K562 (cell line): ENCODE data around the gene STRN3. TPM values are rescaled to one million over a fixed set of nuclear protein-coding genes. Genes with fewer than 3 reads are reported as not detected.

Experiments used
- ARID1B ChIP-seq: fragments of 450-650 bp; IDR thresholded peaks from 2 replicates; pipeline ENCODE4 v1.6.1; 2016; ENCODE audit warnings: antibody characterized with exemption, mild to moderate bottlenecking, inconsistent platforms
- CBFB ChIP-seq: sonication (generic); formaldehyde crosslinking; IDR thresholded peaks from 2 replicates; pipeline ENCODE4 v1.4.0; 2020; ENCODE audit warnings: mild to moderate bottlenecking, missing genetic modification reagents
- CREM ChIP-seq: IDR thresholded peaks from 2 replicates; pipeline ENCODE4 v1.6.1; 2014; ENCODE audit warnings: antibody characterized with exemption, low read depth
- DIDO1 ChIP-seq: fragments of 450-650 bp; IDR thresholded peaks from 2 replicates; pipeline ENCODE4 v1.6.1; 2016; ENCODE audit warnings: low read depth, missing biosample characterization, missing genetic modification characterization
- E2F4 ChIP-seq: sonication (generic); formaldehyde crosslinking; IDR thresholded peaks from 2 replicates; pipeline ENCODE4 v1.8.0; 2022; ENCODE audit warnings: mild to moderate bottlenecking, low read depth, missing genetic modification reagents
- ESRRA ChIP-seq: fragments of 450-650 bp; IDR thresholded peaks from 2 replicates; pipeline ENCODE4 v1.6.1; 2014; ENCODE audit warnings: low read depth, mild to moderate bottlenecking, moderate library complexity, borderline replicate concordance
- ETV6 ChIP-seq, 3 experiments: fragments of 150-350 bp in 1 of 3; sonication (generic) in 1 of 3; formaldehyde crosslinking in 1 of 3; IDR thresholded peaks; 2 replicates each; pipeline versions ENCODE4 v1.6.1 to v1.8.0; 2014 to 2022; ENCODE audit warnings: borderline replicate concordance in 2 of 3, low read depth in 2 of 3, antibody characterized with exemption in 1 of 3, low read length in 1 of 3, mild to moderate bottlenecking in 1 of 3, missing genetic modification reagents in 1 of 3
- HES1 ChIP-seq: fragments of 450-650 bp; IDR thresholded peaks from 2 replicates; pipeline ENCODE4 v1.6.1; 2016; ENCODE audit warnings: low read depth, mild to moderate bottlenecking, moderate library complexity
- IRF1 ChIP-seq: sonication (generic); formaldehyde crosslinking; IDR thresholded peaks from 2 replicates; pipeline ENCODE4 v1.8.0; 2022; ENCODE audit warnings: missing genetic modification reagents, mild to moderate bottlenecking, borderline replicate concordance
- IRF9 ChIP-seq: fragments of 450-650 bp; IDR thresholded peaks from 2 replicates; pipeline ENCODE4 v1.6.1; 2016; ENCODE audit warnings: missing biosample characterization, missing genetic modification characterization
- KDM5B ChIP-seq: fragments of 200-600 bp; sonication (generic); IDR thresholded peaks from 2 replicates; pipeline ENCODE4 v1.6.1; 2012; ENCODE audit warnings: low read depth, mild to moderate bottlenecking, moderate library complexity, low read length, control low read depth, inconsistent platforms; ENCODE audit not compliant: insufficient replicate concordance
- NBN ChIP-seq: fragments of 450-650 bp; IDR thresholded peaks from 2 replicates; pipeline ENCODE4 v1.6.1; 2016; ENCODE audit warnings: low read depth, mild to moderate bottlenecking
- NCOA1 ChIP-seq: fragments of 450-650 bp; IDR thresholded peaks from 2 replicates; pipeline ENCODE4 v1.6.1; 2016; ENCODE audit warnings: low read depth
- NFYB ChIP-seq: IDR thresholded peaks from 2 replicates; pipeline ENCODE4 v1.6.1; 2011; ENCODE audit warnings: mild to moderate bottlenecking, moderate library complexity; ENCODE audit not compliant: insufficient read length; ENCODE audit errors: extremely low read depth
- PCBP2 ChIP-seq: fragments of 200-400 bp; formaldehyde crosslinking; IDR thresholded peaks from 2 replicates; pipeline ENCODE4 v1.6.1; 2018; ENCODE audit warnings: low read length, low read depth, mild to moderate bottlenecking, moderate library complexity; ENCODE audit not compliant: poor library complexity, severe bottlenecking
- TCF3 ChIP-seq: sonication (generic); formaldehyde crosslinking; IDR thresholded peaks from 2 replicates; pipeline ENCODE4 v1.4.0; 2020; ENCODE audit warnings: mild to moderate bottlenecking, missing genetic modification reagents
- THRA ChIP-seq: fragments of 450-650 bp; IDR thresholded peaks from 2 replicates; pipeline ENCODE4 v1.6.1; 2017; ENCODE audit warnings: mild to moderate bottlenecking, moderate library complexity
- ZNF12 ChIP-seq: sonication (generic); formaldehyde crosslinking; IDR thresholded peaks from 2 replicates; pipeline ENCODE4 v1.4.0; 2020; ENCODE audit warnings: mild to moderate bottlenecking, missing genetic modification reagents
- ZNF354B ChIP-seq: fragments of 250-450 bp; sonication (Bioruptor Pico); IDR thresholded peaks from 2 replicates; pipeline ENCODE4 v1.4.0; 2020
- ZNF449 ChIP-seq: fragments of 250-450 bp; sonication (Bioruptor Pico); IDR thresholded peaks from 2 replicates; pipeline ENCODE4 v1.8.0; 2022; ENCODE audit warnings: moderate library complexity, mild to moderate bottlenecking, inconsistent platforms
- ZNF764 ChIP-seq: fragments of 250-450 bp; sonication (Bioruptor Pico); IDR thresholded peaks from 2 replicates; pipeline ENCODE4 v1.4.0; 2020; ENCODE audit warnings: low read depth, mild to moderate bottlenecking, moderate library complexity
- ZSCAN29 ChIP-seq: fragments of 450-650 bp; IDR thresholded peaks from 2 replicates; pipeline ENCODE4 v1.6.1; 2017
- polyA plus RNA-seq, 8 experiments: library from polyadenylated mRNA; depleted of rRNA in 4 of 8; stranded (reverse) in 5 of 8; unstranded in 3 of 8; fragments of >200 nt; fragmentation: Nextera tagmentation in 2 of 8; fragmentation: Illumina TruSeq in 1 of 8; extraction: Ambion mirVana in 2 of 8; extraction: Trizol in 1 of 8; gene quantifications; 2 replicates each; pipeline versions ENCODE4 v1.2.1 to v1.2.3, GENCODE V29; 2011 to 2014; ENCODE audit warnings: inconsistent platforms in 1 of 8, missing spikeins in 1 of 8
- total RNA-seq, 7 experiments: library from RNA; depleted of rRNA in 6 of 7; stranded (reverse); fragments of >200 nt in 6 of 7; fragmentation: Illumina TruSeq in 2 of 7; extraction: Trizol in 2 of 7; gene quantifications; 2 replicates each; pipeline versions ENCODE4 v1.2.1 to v1.2.3, GENCODE V29; 2011 to 2021; ENCODE audit warnings: low replicate concordance in 1 of 7

STRN3 gene
- total and polyA plus RNA-seq, 9 of the 15 experiments (the other 6 are each of a cell fraction or from before 2014, with no cell fraction given): 5.9 to 29.1 (median 16.0) TPM

- TF ChIP-seq E2F4 (no peak), KDM5B (peak; percentile 34), HES1 (no peak), ETV6 (IDR thresholded peaks at IDR 0.05; ENCODE audit: borderline replicate concordance in 1 of 2, low read depth in 2 of 2, low read length in 1 of 2) (no peak), ETV6 (CRISPR knock-in tag; IDR thresholded peaks at IDR 0.05; ENCODE audit: borderline replicate concordance) (no peak), ZNF12 (CRISPR knock-in tag) (no peak; the same call in 1 of the 2 replicates), IRF9 (tag) (no peak), TCF3 (no peak), CBFB (CRISPR knock-in tag) (no peak), THRA (no peak), NBN (no peak), ARID1B (no peak), ZNF449 (CRISPR knock-in tag) (no peak), PCBP2 (no peak), NCOA1 (no peak), CREM (no peak), ZSCAN29 (no peak), DIDO1 (tag) (no peak), ESRRA (no peak), ZNF354B (no peak), NFYB (no peak), ZNF764 (no peak), IRF1 (CRISPR knock-in tag) (no peak)
Measured at GRCh38 chr14:31025367-31026076, 657 bp downstream of the STRN3 start, which contains the start of gene AP4S1 (continued).
